NCI-H1048 (cell line): Measurements from ENCODE around the gene ANKRD11.
"Not testable (repeated sequence)": the region's sequence is repeated elsewhere in the genome, so short reads cannot be mapped to it uniquely, and the experiment has no call there.

Experiments
- DNase-seq: peaks from one replicate; lab custom pipeline; 2025; lab: John Stamatoyannopoulos, UW

Gene ANKRD11

GRCh38 chr16:89264800-89265550 is 225.4 kb downstream of the ANKRD11 start:
- DNase-seq = no peak

GRCh38 chr16:89261691-89262563 is 228.4 kb downstream of the ANKRD11 start:
- no peak for DNase-seq

DNA sequence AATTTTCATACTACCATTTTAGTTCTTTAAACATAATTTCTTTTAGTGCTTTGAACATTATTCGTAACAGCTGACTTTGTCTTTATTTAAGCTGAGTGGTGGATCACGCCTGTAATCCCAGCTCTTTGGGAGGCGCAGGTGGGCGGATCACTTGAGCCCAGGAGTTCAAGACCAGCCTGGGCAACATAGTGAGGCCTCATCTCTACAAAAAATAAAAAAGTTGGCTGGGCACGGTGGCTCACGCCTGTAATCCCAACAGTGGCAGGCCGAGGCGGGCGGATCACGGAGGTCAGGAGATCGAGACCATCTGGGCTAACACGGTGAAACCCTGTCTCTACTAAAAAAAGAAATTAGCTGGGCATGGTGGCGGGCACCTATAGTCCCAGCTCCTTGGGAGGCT is 230.5 kb downstream of the ANKRD11 start:
- not testable (repeated sequence) for DNase-seq

GRCh38 chr16:89257757-89258465 is 232.4 kb downstream of the ANKRD11 start:
- no peak for DNase-seq

DNA sequence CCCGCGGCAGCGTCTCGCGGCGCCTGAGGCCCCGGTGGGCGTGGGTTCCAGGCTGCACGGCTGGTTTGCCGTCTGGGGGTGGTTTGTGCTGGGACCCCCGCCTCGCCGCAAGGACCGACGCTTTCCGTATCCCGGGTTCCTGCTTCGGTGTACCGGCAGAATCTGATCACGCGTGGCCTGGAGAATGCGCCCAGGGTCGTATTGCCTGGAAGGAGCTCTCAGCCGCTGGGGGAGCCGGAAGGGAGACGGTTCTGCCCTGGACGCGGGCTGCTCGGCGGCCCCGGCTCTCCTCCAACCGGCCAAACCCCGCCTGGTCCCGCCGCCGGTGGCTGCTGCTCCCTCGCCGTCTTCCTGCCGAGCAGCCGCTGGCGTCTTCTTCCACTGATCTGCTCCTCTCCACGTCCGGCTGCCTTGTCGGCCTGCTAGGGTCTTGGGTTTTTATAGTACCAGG is 233.1 kb downstream of the ANKRD11 start:
- DNase-seq = no peak

- DNase-seq = no peak
These were observed 233.6 kb downstream of the ANKRD11 start for GRCh38 chr16:89256651-89257254.

DNA sequence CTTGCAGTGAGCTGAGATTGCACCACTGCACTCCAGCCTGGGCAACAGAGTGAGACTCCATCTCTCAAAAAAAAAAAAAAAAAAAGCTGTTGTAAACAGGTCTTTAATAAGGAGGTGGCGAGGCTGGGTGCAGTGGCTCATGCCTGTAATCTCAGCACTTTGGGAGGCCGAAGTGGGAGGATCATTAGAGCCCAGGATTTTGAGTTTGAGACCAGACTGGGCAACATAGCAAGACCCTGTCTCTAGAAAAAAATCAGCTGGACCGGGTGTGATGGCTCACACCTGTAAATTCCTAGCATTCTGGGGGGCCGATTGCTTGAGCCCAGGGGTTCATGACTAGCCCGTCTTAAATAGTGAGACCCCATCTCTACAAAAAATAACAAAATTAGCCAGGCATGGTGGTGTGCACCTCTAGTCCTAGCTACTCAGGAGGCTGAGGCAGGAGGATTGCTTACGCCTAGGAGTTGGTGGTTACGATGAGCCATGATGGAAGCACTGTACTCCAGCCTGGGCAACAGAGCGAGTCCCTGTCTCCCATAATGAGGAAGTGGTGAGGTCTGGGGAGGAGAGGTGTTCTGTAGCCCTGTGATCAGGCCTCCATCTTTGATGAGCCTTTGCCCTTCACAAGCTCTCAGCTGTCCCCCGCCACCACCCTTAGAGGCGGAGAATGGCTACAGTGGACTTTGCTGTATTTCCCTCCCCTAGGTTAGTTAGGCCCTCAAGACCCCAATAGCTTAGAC is 236.6 kb downstream of the ANKRD11 start:
- no peak for DNase-seq

DNA sequence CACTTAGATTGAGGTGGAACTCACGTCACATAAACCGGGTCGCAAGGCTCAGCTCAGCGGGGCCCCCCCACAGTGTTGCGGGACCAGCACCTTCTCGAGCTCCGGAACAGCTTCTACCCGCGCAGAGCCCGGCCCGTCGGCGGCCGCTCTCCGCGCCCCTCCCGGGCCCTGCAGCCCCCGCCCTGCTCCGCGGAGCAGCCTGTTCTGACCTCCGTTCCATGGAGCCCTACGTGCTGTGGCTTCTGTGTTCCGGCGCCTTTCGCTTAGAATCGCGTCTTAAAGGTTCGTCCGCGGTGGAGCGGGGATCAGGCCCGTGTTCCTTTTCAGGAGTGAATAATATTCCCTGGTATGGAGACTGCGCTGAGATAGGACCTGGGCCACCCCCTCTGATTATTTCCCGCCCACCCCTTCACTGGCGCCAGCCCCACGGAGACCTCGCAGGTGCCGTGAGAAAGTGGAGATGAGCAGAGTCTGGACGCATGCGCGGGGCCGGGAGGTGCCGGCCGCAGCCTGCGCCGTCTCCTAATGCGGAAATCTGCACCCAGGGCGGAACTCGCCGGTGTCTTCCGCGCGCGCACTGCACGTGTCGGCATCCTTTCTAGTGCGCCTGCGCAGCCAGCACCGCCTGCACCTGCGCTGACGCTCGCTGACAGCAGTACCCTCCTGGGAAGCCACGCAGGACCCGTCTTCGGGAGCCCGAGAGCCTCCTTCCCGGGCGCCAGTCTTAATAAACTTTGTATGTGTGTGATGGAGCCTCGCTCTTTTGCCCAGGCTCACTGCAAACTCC is 242.0 kb downstream of the ANKRD11 start:
- no peak for DNase-seq

DNA sequence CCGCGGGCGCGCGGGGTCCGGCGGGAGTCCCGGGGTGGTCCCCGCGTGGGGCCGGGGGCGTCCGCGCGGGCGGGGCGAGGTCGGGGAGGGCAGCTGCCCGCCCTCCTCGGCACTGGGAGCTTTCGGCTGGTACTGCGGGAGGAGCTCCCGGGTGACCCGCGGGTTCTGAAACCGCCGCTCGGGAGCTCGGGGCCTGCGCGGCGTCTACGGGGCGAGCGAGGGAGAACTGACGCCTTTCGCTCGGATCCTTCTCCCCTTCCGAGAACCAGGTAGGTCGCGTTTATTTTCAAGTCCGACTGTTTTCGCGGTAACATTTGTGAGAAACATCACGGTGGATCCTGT is 242.7 kb downstream of the ANKRD11 start:
- DNase-seq = not testable (repeated sequence)

GRCh38 chr16:89246903-89247733 is 243.2 kb downstream of the ANKRD11 start:
- DNase-seq = peak; percentile 79

- DNase-seq = no peak
These were observed 243.9 kb downstream of the ANKRD11 start for GRCh38 chr16:89246383-89246902.

DNA sequence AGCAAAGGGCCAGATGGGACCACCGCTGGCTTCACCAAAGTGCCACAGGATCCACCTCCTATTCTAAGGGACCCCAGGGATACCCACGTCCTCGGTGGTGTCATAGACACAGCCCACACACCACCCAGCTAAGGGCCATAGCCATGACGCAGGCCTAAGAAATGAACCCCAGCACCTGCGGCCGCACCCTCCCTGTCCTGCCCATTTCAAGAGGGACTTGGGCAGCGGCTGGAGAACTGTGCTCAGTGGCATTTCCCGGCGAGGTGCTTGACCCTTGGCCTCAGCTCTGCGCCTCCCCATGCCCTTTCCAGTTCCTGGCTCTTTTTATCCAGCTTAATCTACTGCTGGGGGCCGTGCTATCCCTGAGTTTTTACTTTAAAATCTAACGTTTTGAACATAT is 245.6 kb downstream of the ANKRD11 start:
- DNase-seq = no peak

DNA sequence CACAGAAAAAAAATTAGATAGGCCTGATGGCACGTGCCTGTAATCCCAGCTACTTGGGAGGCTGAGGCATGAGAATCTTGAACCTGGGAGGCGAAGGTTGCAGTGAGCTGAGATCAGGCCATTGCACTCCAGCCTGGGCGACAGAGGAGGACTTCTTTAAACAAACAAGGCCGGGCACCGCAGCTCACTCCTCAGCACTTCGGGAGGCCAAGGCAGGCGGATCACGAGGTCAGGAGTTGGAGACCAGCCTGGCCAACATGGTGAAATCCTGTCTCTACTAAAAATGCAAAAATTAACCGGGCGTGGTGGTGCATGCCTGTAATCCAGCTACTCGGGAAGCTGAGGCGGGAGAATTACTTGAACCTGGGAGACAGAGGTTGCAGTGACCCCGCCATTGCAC is 246.1 kb downstream of the ANKRD11 start:
- DNase-seq = not testable (repeated sequence)

DNA sequence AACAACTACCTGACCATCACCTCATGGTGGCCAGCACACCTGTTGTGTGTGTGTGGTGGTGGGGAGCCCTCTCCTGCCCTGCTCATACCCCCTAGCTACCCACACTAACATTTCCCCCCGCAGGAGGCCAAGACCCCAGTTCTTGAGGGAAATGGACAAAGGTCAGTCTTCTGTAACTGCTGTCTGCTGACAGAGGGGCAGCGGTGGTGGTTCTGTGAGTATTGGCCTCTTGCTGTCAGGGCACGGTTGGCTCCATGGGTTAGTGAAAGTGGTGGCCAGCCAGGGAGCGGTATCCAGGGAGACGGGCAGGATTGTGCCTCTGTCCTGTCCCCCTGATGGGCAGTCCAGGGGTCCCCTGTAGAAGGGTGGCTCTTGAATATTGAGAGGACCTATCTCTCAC is 246.7 kb downstream of the ANKRD11 start:
- DNase-seq = no peak

DNA sequence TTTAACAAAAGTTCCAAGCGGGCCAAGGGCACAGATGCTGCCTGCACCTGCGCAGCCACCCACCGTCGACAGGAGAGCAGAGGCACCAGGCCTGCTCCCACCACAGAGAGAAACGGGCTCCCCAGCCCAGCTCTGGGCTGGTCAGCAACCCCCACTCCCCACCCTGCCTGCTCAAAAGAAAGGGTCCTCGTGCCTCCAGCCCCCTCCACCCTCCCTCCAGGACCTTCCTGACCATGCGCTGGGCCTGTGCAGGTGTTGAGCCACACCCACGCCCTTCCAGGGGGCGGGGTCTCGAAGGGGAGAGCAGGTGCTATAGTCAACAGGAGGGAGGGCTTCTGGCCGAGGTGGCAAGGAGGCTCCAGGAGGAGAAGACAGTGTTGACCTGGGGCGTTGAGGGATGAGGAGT is 247.6 kb downstream of the ANKRD11 start:
- no peak for DNase-seq

- no peak for DNase-seq
These were observed 249.0 kb downstream of the ANKRD11 start for GRCh38 chr16:89241187-89242007.

GRCh38 chr16:89237733-89238132 is 252.6 kb downstream of the ANKRD11 start:
- DNase-seq = no peak

GRCh38 chr16:89233678-89234490 is 256.5 kb downstream of the ANKRD11 start:
- no peak for DNase-seq
